Putamen (tissue), 1 donor: ENCODE measurements around the gene CAMK1D.
"Not testable (repeated sequence)": the region's sequence is repeated elsewhere in the genome, so short reads cannot be mapped to it uniquely, and the experiment has no call there.

Experiments used
- DNase-seq: peaks from one replicate; pipeline ENCODE4 v3.0.0-alpha.2; 2016; ENCODE audit warnings: low spot score

Gene CAMK1D

GRCh38 chr10:12340937-12341336, 8.4 kb upstream of the CAMK1D start:
- no peak for DNase-seq

GRCh38 chr10:12341526-12341925, 7.8 kb upstream of the CAMK1D start:
- DNase-seq = no peak

- no peak for DNase-seq
Measured at GRCh38 chr10:12344375-12345110, 4.8 kb upstream of the CAMK1D start.

GRCh38 chr10:12346707-12347106, 2.6 kb upstream of the CAMK1D start:
- DNase-seq = no peak

- no peak for DNase-seq
Measured at GRCh38 chr10:12348294-12348869, 965 bp upstream of the CAMK1D start.

GRCh38 chr10:12349629-12350166, 351 bp downstream of the CAMK1D start:
- no peak for DNase-seq

- no peak for DNase-seq
Measured at GRCh38 chr10:12350167-12350872, 973 bp downstream of the CAMK1D start.

GRCh38 chr10:12350925-12351324, 1.6 kb downstream of the CAMK1D start:
- DNase-seq = no peak

- no peak for DNase-seq
Measured at GRCh38 chr10:12351447-12351846, 2.1 kb downstream of the CAMK1D start.

GRCh38 chr10:12351889-12352288, 2.5 kb downstream of the CAMK1D start:
- no peak for DNase-seq

GRCh38 chr10:12353399-12354242, 4.3 kb downstream of the CAMK1D start:
- DNase-seq = no peak

- not testable (repeated sequence) for DNase-seq
Measured at GRCh38 chr10:12354696-12355095, 5.3 kb downstream of the CAMK1D start.

GRCh38 chr10:12355384-12355783, 6.0 kb downstream of the CAMK1D start:
- no peak for DNase-seq

- DNase-seq = no peak
Measured at GRCh38 chr10:12357525-12358151, 8.3 kb downstream of the CAMK1D start.

- no peak for DNase-seq
Measured at GRCh38 chr10:12358863-12359564, 9.7 kb downstream of the CAMK1D start.

GRCh38 chr10:12360461-12360860, 11.1 kb downstream of the CAMK1D start:
- no peak for DNase-seq

- not testable (repeated sequence) for DNase-seq
Measured at GRCh38 chr10:12361115-12361514, 11.8 kb downstream of the CAMK1D start.

GRCh38 chr10:12364559-12364958, 15.2 kb downstream of the CAMK1D start:
- DNase-seq = no peak

- no peak for DNase-seq
Measured at GRCh38 chr10:12367272-12367671, 17.9 kb downstream of the CAMK1D start.

GRCh38 chr10:12369982-12370381, 20.6 kb downstream of the CAMK1D start:
- no peak for DNase-seq

GRCh38 chr10:12372846-12373245, 23.5 kb downstream of the CAMK1D start:
- no peak for DNase-seq
